ENCODE data around the gene DHRS2. TPM values are rescaled to one million over a fixed set of nuclear protein-coding genes. Genes with fewer than 3 reads are reported as not detected.

The DHRS2 gene
- total and polyA plus RNA-seq, 2 of the 4 experiments (the other 2 are of a cell fraction) = 0.12 to 0.18 TPM

- Histone ChIP-seq H3K56ac (ENCODE audit: extremely low read depth, insufficient read depth, low read length) (no peak overlapping the region), H3K4ac (ENCODE audit: low read depth, low read length) (no peak overlapping the region), H3K4me1 (ENCODE audit: control insufficient read depth, insufficient read depth, low read length) (no peaks in the 10 kb centered on the region), H4K8ac (ENCODE audit: low read depth in 2 of 2, low read length in 2 of 2) (no peak overlapping the region), H2AK9ac (replicated peaks; ENCODE audit: low read depth, low read length, poor library complexity) (no peak overlapping the region), H3K4me3 (ENCODE audit: insufficient read depth, low read depth, low read length) (no peak overlapping the region), H3K9me1 (ENCODE audit: insufficient read depth, low read length) (no peaks in the 10 kb centered on the region), H4K5ac (ENCODE audit: low read depth, low read length) (no peak overlapping the region), H3K14ac (replicated peaks; ENCODE audit: low read depth, low read length) (no peak overlapping the region), H3K9ac (ENCODE audit: low read depth, low read length) (no peak overlapping the region), H2BK120ac (ENCODE audit: low read depth, low read length) (no peak overlapping the region), H3K27me3 (ENCODE audit: control insufficient read depth, insufficient read depth, low read length) (0 out of 2 replicates have a peak, but pooled peaks cover 2% of the 10 kb centered on the region), H3K9me3 (ENCODE audit: control insufficient read depth, insufficient read depth, low read length) (peaks cover 4% of the 10 kb centered on the region; the same call in 1 of the 2 replicates), H2AK5ac (ENCODE audit: low read depth, low read length) (no peak overlapping the region), H3K23ac (ENCODE audit: low read depth, low read length) (no peak overlapping the region), H2BK5ac (ENCODE audit: low read depth, low read length, poor library complexity, severe bottlenecking) (no peak overlapping the region), H3K36me3 (ENCODE audit: control insufficient read depth, insufficient read depth, low read length) (no peaks in the 10 kb centered on the region), H4K91ac (ENCODE audit: insufficient read depth, low read depth, low read length) (no peak overlapping the region), H4K20me1 (ENCODE audit: insufficient read depth, low read length) (no peaks in the 10 kb centered on the region), H3K27ac (ENCODE audit: insufficient read depth, low read length) (no peak overlapping the region), H2AFZ (replicated peaks; ENCODE audit: low read length, poor library complexity) (no peak overlapping the region), H2BK15ac (ENCODE audit: low read depth, low read length) (no peak overlapping the region), H2BK20ac (ENCODE audit: low read depth, low read length) (no peak overlapping the region), H3K79me1 (ENCODE audit: low read depth in 1 of 2, low read length in 2 of 2) (no peaks in the 10 kb centered on the region), H3K18ac (ENCODE audit: low read depth, low read length) (no peak overlapping the region), H3K4me2 (ENCODE audit: low read depth, low read length) (no peak overlapping the region)
- no peak for TF ChIP-seq RCOR1 (IDR thresholded peaks at IDR 0.05; ENCODE audit: insufficient replicate concordance, low read length)
- TF ChIP-seq FOS (IDR thresholded peaks at IDR 0.05; ENCODE audit: low read depth, low read length) = no peak
- TF ChIP-seq MAFK (IDR thresholded peaks at IDR 0.05; ENCODE audit: low read depth, low read length) = no peak
- TF ChIP-seq CTCF (conservative IDR thresholded peaks at IDR 0.05; ENCODE audit: low read depth, low read length) = no peak
- TF ChIP-seq RFX5 (IDR thresholded peaks at IDR 0.05; ENCODE audit: low read depth, low read length) = no peak
- TF ChIP-seq NFE2L2 (IDR thresholded peaks at IDR 0.05; ENCODE audit: low read depth, low read length) = no peak
- TF ChIP-seq MXI1 (IDR thresholded peaks at IDR 0.05; ENCODE audit: borderline replicate concordance, low read depth, low read length) = no peak
- no peak for TF ChIP-seq POLR2A (IDR thresholded peaks at IDR 0.05; ENCODE audit: low read depth, low read length)
- no peak for TF ChIP-seq BHLHE40 (IDR thresholded peaks at IDR 0.05; ENCODE audit: low read depth, low read length)
- TF ChIP-seq ELK1 (IDR thresholded peaks at IDR 0.05; ENCODE audit: borderline replicate concordance, low read depth, low read length) = no peak
- TF ChIP-seq SMC3 (IDR thresholded peaks at IDR 0.05; ENCODE audit: low read depth, low read length) = no peak
- TF ChIP-seq CEBPB (IDR thresholded peaks at IDR 0.05; ENCODE audit: low read depth, low read length) = no peak
- no peak for TF ChIP-seq RAD21 (IDR thresholded peaks at IDR 0.05; ENCODE audit: low read length)
- TF ChIP-seq, protein P1, sequence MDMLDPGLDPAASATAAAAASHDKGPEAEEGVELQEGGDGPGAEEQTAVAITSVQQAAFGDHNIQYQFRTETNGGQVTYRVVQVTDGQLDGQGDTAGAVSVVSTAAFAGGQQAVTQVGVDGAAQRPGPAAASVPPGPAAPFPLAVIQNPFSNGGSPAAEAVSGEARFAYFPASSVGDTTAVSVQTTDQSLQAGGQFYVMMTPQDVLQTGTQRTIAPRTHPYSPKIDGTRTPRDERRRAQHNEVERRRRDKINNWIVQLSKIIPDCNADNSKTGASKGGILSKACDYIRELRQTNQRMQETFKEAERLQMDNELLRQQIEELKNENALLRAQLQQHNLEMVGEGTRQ (IDR thresholded peaks at IDR 0.05; ENCODE audit: low read depth, low read length) = no peak
- TF ChIP-seq CHD1 (IDR thresholded peaks at IDR 0.05; ENCODE audit: low read depth, low read length) = no peak
- no peak for TF ChIP-seq MAZ (IDR thresholded peaks at IDR 0.05; ENCODE audit: borderline replicate concordance, low read depth, low read length)
- WGBS, 2 experiments (ENCODE audit: extremely low coverage in 2 of 2, insufficient read length in 1 of 2) = 54% methylated on average over 3 of the region's 6 CpGs; no CpG with 5 or more reads in 1 of the 2 experiments
- ChIA-PET CTCF (no interaction called here), POLR2A (ENCODE audit: unreplicated experiment) (no interaction called here)
- DNase-seq (no peak), ATAC-seq (ENCODE audit: low read depth) (no peak)
- BruUV-seq (replicated peaks) = no TSS peak
- intact Hi-C loops (cut with micrococcal nuclease) (no loop called here), in situ Hi-C loops (cut with MboI; ENCODE audit: low sequenced_read_pairs) (no loop called here), dilution Hi-C loops (cut with HindIII; ENCODE audit: low sequenced_read_pairs, unreplicated experiment) (no loop called here)
Measured at GRCh38 chr14:23621204-23621931, 14.8 kb upstream of the DHRS2 start.
